Measurements from ENCODE around the gene AARS2. TPM values are rescaled to one million over a fixed set of nuclear protein-coding genes. Genes with fewer than 3 reads are reported as not detected.

The AARS2 gene
- total RNA-seq, 4 donors from 2014 or later: 9.0 to 21.9 (median 12.2) TPM

- no peak for DNase-seq
- TF ChIP-seq CTCF (IDR thresholded peaks at IDR 0.05): no peak
- TF ChIP-seq POLR2A (IDR thresholded peaks at IDR 0.05): no peak
- Histone ChIP-seq H3K9me3 (no peaks in the 10 kb centered on the region), H3K36me3 (peaks cover 12 to 62% (median 28%) of the 10 kb centered on the region in 3 donors), H3K27ac (peak overlapping the region; percentile 84 to 94 (median 90)), H3K27me3 (no peaks in the 10 kb centered on the region), H3K4me1 (peaks cover 17 to 61% (median 19%) of the 10 kb centered on the region in 3 donors), H3K4me3 (peak overlapping the region; percentile 70 to 98 (median 90))
- intact Hi-C loops (cut with DNase I): loop anchor here (5.0 to 10.0 kb wide), 2 partner anchors 86 to 163 kb away; no protein-coding TSS in a partner anchor
- WGBS, 2 donors: 23 to 30% methylated on average over 15 of the region's 15 CpGs
Observed at GRCh38 chr6:44257753-44258324, 55.3 kb downstream of the AARS2 start.

- TF ChIP-seq CTCF (IDR thresholded peaks at IDR 0.05) (peak; percentile 52 to 87 (median 72)), POLR2A (IDR thresholded peaks at IDR 0.05) (peak in 2 of 4 donors; percentile 71 to 74)
- H3K4me1 ChIP-seq: peaks cover 14 to 61% (median 14%) of the 10 kb centered on the region in 3 donors
- no peaks in the 10 kb centered on the region for H3K9me3 ChIP-seq
- no peak for DNase-seq
- no peaks in the 10 kb centered on the region for H3K27me3 ChIP-seq
- intact Hi-C loops (cut with DNase I): loop anchor here (5.0 to 10.0 kb wide), 2 partner anchors 85 to 162 kb away; no protein-coding TSS in a partner anchor
- WGBS, 2 donors: 6% methylated on average over 3 of the region's 80 CpGs; no CpG with 5 or more reads in 1 of the 2 donors
- peak within 1 kb of the TSS; percentile 70 to 98 (median 90) for H3K4me3 ChIP-seq
- peak within 1 kb of the TSS; percentile 84 to 94 (median 90) for H3K27ac ChIP-seq
- H3K36me3 ChIP-seq: peaks cover 18 to 69% (median 35%) of the 10 kb centered on the region in 3 donors
Observed at GRCh38 chr6:44257025-44257752, 56.0 kb downstream of the AARS2 start, which contains the start of gene SLC35B2. Gene SLC35B2, minus strand, starts transcription at chr6:44257528. Its CDS starts 118 bp downstream, at chr6:44257410.

DNA sequence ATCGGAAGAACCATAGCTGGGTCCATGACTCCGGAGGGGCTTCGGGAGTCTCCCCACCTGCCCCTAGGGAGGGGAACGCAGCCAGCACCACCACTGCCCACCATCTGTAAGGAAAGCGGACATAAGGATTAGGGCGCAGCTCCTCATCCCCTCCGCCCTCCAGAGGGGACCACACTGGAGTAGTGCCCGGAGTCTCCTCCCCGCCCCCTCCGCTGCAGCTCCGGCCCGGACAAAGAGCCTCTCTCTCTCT lies 56.4 kb downstream of the AARS2 start:
- Histone ChIP-seq H3K36me3 (peaks cover 23 to 73% (median 39%) of the 10 kb centered on the region in 3 donors), H3K4me1 (peaks cover 14 to 62% (median 14%) of the 10 kb centered on the region in 3 donors), H3K27me3 (no peaks in the 10 kb centered on the region), H3K4me3 (peak overlapping the region; percentile 70 to 98 (median 90)), H3K9me3 (no peaks in the 10 kb centered on the region), H3K27ac (peak overlapping the region; percentile 84 to 94 (median 90))
- DNase-seq: no peak
- TF ChIP-seq POLR2A (IDR thresholded peaks at IDR 0.05): no peak
- TF ChIP-seq CTCF (IDR thresholded peaks at IDR 0.05): no peak
- no CpG with 5 or more reads among the region's 12 CpGs for WGBS, 2 donors
- intact Hi-C loops (cut with DNase I): loop anchor here (5.0 to 10.0 kb wide), 2 partner anchors 84 to 162 kb away; no protein-coding TSS in a partner anchor

DNA sequence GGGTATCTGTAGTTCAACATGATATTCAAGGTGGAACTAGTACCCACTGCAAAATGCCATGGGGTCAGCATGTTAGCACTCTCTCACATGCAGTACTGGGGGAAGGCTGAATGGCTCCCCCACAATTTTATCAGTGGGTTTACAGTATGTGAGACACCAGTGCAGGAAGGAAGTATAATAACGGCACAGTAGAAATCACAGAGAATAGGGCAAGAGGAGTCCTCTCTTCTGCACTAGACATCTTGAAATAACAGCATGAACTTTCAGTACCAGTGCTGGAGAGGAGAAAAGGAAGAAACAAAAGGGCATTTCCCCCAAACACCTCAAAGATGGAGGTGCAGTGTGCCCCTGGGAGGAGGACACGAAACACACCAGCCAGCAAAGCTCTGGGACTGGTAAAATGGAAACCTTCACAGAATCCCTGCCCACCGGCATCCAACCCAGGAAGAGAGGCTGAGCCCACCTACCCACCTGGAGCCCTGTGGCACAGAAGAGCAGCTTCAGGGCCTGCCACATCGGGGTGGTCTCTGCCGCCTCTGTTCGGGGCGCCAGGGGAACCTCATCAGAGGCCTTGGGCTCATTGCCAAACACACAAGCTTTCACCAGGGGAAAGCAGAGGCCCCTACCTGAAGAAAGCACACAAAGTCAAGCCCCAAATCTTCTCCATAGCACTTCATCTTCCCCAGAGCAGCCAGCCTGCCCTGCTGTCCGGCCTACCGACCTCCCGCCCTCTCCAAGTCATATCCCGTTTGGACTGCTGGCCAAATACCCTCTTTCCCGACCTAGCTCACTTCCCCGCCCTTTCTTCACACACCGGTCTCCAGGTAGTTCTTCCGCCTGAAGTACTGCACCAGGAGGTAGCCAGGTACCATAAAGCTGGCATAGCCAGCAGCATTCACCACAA lies 57.0 kb downstream of the AARS2 start:
- H3K9me3 ChIP-seq: no peaks in the 10 kb centered on the region
- TF ChIP-seq POLR2A (IDR thresholded peaks at IDR 0.05): no peak
- no peak for TF ChIP-seq CTCF (IDR thresholded peaks at IDR 0.05)
- H3K27ac ChIP-seq: peak overlapping the region; percentile 84 to 94 (median 90)
- DNase-seq: no peak
- intact Hi-C loops (cut with DNase I): loop anchor here (5.0 to 10.0 kb wide), 2 partner anchors 84 to 161 kb away; no protein-coding TSS in a partner anchor
- peaks cover 14 to 66% (median 14%) of the 10 kb centered on the region in 3 donors for H3K4me1 ChIP-seq
- H3K36me3 ChIP-seq: peaks cover 29 to 73% (median 45%) of the 10 kb centered on the region in 3 donors
- peak overlapping the region; percentile 70 to 98 (median 90) for H3K4me3 ChIP-seq
- 14 to 15% methylated on average over 8 to 12 of the region's 15 CpGs for WGBS, 2 donors
- H3K27me3 ChIP-seq: no peaks in the 10 kb centered on the region
